ENCODE data around the gene LAMB4. TPM values are rescaled to one million over a fixed set of nuclear protein-coding genes. Genes with fewer than 3 reads are reported as not detected.

The LAMB4 gene
- polyA plus RNA-seq, 2 of the 4 experiments (the other 2 are of a cell fraction), result 0.13 to 0.19 TPM

DNA sequence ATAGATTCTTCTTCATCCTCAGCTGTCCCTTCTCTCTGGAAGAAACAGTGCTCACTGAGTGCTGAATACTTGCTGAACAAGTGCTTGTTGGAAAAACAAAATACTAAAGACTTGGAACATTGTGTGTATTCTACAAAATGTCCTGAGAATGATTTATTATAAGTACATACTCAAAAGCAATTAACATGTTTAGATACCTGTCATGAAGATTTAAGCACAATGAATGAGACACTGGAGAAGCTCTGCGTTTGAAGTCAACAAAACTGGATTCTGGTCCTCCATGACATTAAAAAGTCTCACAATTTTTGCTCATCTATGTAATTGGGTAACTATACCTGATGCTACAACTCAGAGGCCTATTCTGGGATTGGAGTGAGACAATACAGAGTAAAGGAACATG is 92.4 kb downstream of the LAMB4 start:
- FAIRE-seq, result no peak
- no peak overlapping the region for H3K4me3 ChIP-seq
- 79% methylated on average over 1 of the region's 1 CpG for WGBS (ENCODE audit: missing lambda C conversion rate)
- no peak for DNase-seq (ENCODE audit: low read depth in 1 of 2, low spot score in 1 of 2)
- peaks cover 5% of the 10 kb centered on the region; the same call in 1 of the 3 replicates for H3K4me1 ChIP-seq
- H3K4me2 ChIP-seq, result no peak overlapping the region
- CTCF ChIA-PET, result interaction anchor here (0.7 to 1.2 kb wide), 2 partner anchors 16 to 20 kb away, joined by 3 to 5 read pairs; no protein-coding TSS in a partner anchor
- ATAC-seq, result no peak
- no peaks in the 10 kb centered on the region for H3K9me3 ChIP-seq
- TF ChIP-seq BCL3 (IDR thresholded peaks at IDR 0.05), result no peak
- TF ChIP-seq CBX2 (IDR thresholded peaks at IDR 0.05; ENCODE audit: borderline replicate concordance, low read depth), result no peak
- TF ChIP-seq CHD2 (IDR thresholded peaks at IDR 0.05; ENCODE audit: low read length, partially characterized antibody), result no peak
- no peak for TF ChIP-seq RNF2 (IDR thresholded peaks at IDR 0.05; ENCODE audit: borderline replicate concordance, low read depth)
- TF ChIP-seq TP53 (CRISPR knock-in tag; IDR thresholded peaks at IDR 0.05), result no peak
- TF ChIP-seq MAX (IDR thresholded peaks at IDR 0.05), result no peak
- TF ChIP-seq NFE2L2 (conservative IDR thresholded peaks at IDR 0.05; ENCODE audit: low read length), result no peak
- POLR2A ChIA-PET, result no interaction called here
- no peak overlapping the region for H3K27ac ChIP-seq

- CTCF ChIA-PET, result interaction anchor here (0.7 kb wide), 1 partner anchor 17 kb away, joined by 3 read pairs; no protein-coding TSS in a partner anchor
- Histone ChIP-seq H3K4me1 (peaks cover 5% of the 10 kb centered on the region; the same call in 1 of the 3 replicates), H3K4me3 (no peak overlapping the region), H3K27ac (no peak overlapping the region), H3K9me3 (no peaks in the 10 kb centered on the region), H3K4me2 (no peak overlapping the region)
- 95% methylated on average over 3 of the region's 3 CpGs for WGBS (ENCODE audit: missing lambda C conversion rate)
- DNase-seq (ENCODE audit: low read depth in 1 of 2, low spot score in 1 of 2) (no peak), ATAC-seq (no peak), FAIRE-seq (no peak)
- POLR2A ChIA-PET, result no interaction called here
- no peak for TF ChIP-seq MAZ (IDR thresholded peaks at IDR 0.05; ENCODE audit: borderline replicate concordance, low read depth, low read length)
- TF ChIP-seq HOXA7 (CRISPR knock-in tag; IDR thresholded peaks at IDR 0.05), result no peak
- no peak for TF ChIP-seq HOXB13 (CRISPR knock-in tag; IDR thresholded peaks at IDR 0.05; ENCODE audit: low read depth)
- TF ChIP-seq TP53 (CRISPR knock-in tag; IDR thresholded peaks at IDR 0.05), result no peak
- TF ChIP-seq PHF8 (IDR thresholded peaks at IDR 0.05; ENCODE audit: borderline replicate concordance, low read depth), result no peak
- TF ChIP-seq, protein P1, sequence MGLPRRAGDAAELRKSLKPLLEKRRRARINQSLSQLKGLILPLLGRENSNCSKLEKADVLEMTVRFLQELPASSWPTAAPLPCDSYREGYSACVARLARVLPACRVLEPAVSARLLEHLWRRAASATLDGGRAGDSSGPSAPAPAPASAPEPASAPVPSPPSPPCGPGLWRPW (IDR thresholded peaks at IDR 0.05), result no peak
- TF ChIP-seq ESRRA (IDR thresholded peaks at IDR 0.05; ENCODE audit: borderline replicate concordance, low read length), result no peak
- TF ChIP-seq POLR2A (IDR thresholded peaks at IDR 0.05; ENCODE audit: low read length), result no peak
- TF ChIP-seq RFX5 (IDR thresholded peaks at IDR 0.05), result no peak
- no peak for TF ChIP-seq ZC3H11A (IDR thresholded peaks at IDR 0.05)
- TF ChIP-seq HEYL (CRISPR knock-in tag; IDR thresholded peaks at IDR 0.05), result no peak
- TF ChIP-seq CHD2 (IDR thresholded peaks at IDR 0.05; ENCODE audit: low read length, partially characterized antibody), result no peak
- no peak for TF ChIP-seq JUNB (IDR thresholded peaks at IDR 0.05)
These were observed 93.0 kb downstream of the LAMB4 start for GRCh38 chr7:108037140-108037539.

DNA sequence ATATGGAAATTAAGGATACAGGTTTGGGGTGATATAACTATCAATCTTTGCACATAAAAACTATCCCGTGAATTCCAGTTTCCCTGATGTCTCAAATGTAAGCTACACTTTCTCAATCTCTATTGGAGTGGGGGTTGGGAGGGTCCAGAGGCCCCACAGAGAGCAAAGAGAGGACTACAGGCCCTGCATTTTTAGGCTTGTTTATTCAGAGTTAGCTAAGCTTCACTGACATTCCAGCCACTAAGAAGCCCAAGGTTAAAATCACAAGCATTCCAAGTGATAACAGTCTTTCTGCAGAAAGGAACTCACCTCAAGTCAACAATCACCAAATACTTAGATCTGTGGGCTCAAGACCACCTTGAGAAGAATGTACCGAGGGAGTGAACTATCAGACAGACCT is 95.6 kb downstream of the LAMB4 start:
- no peak for FAIRE-seq
- 77% methylated on average over 2 of the region's 2 CpGs for WGBS (ENCODE audit: missing lambda C conversion rate)

More for the DNA sequence above, 95.6 kb downstream of the LAMB4 start:
- CTCF ChIA-PET, result interaction anchor here (1.0 to 1.5 kb wide), 3 partner anchors 16 to 32 kb away, joined by 3 to 5 read pairs (median 5); partner anchors contain the start of gene LAMB1
- no peak for ATAC-seq
- H3K4me1 ChIP-seq, result peaks cover 17% of the 10 kb centered on the region
- POLR2A ChIA-PET, result no interaction called here
- H3K9me3 ChIP-seq, result no peaks in the 10 kb centered on the region
- no peak overlapping the region for H3K4me3 ChIP-seq
- 0 out of 6 replicates have a peak overlapping the region, but pooled peaks of 1 of the 2 experiments have one; percentile 4 for H3K27ac ChIP-seq
- DNase-seq (ENCODE audit: low read depth in 1 of 2, low spot score in 1 of 2), result no peak
- TF ChIP-seq POLR2A (IDR thresholded peaks at IDR 0.05; ENCODE audit: low read length) (no peak), FOSB (CRISPR knock-in tag; IDR thresholded peaks at IDR 0.05) (no peak), JUN (IDR thresholded peaks at IDR 0.05) (no peak), ZSCAN20 (CRISPR knock-in tag; IDR thresholded peaks at IDR 0.05) (no peak), HDAC2 (IDR thresholded peaks at IDR 0.05) (no peak), E2F6 (IDR thresholded peaks at IDR 0.05; ENCODE audit: borderline replicate concordance, low read depth) (no peak), BCL3 (IDR thresholded peaks at IDR 0.05) (no peak), NR3C1 (IDR thresholded peaks at IDR 0.05) (no peak), SREBF2 (IDR thresholded peaks at IDR 0.05) (no peak), MAZ (IDR thresholded peaks at IDR 0.05; ENCODE audit: borderline replicate concordance, low read depth, low read length) (no peak), FOSL2 (IDR thresholded peaks at IDR 0.05) (no peak), FOSL2 (CRISPR knock-in tag; IDR thresholded peaks at IDR 0.05) (no peak)
- H3K4me2 ChIP-seq, result no peak overlapping the region

Data from A549 (cell line).